ENCODE data around the gene RARS1.

The RARS1 gene

DNA sequence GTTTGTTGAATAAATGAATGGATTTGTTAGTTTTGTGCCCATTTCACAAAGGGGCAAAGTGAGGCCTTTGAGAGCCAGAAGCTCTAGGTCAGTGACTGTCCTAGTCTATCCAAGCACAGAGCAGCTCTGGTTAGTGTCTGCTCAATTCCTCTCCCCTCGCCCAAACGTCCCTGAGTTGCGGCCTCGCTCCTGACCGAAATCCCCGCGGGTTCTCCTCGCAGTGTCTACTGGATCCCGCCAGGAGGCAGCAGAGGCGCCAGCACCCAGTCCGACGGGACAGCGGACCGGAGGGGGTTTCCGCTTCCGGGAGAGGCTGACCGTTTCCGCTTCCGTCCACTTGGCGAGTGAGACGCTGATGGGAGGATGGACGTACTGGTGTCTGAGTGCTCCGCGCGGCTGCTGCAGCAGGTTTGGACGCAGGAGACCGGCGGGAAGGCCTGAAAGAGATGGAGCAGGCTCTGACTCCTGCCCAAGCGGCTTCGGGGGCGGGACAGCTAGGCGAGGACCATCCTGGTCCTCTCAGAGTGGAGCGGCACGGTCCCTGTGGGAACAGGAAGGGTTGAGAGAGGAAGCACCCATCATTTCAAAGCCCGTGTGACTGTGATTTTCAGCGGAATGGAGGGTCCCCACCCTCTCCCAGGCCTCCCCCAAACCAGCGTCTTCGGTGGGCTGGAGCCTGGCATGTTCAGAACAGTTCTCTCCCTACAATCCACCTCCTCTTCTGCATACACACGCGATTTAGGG is at the start of gene RARS1:
TSS of gene RARS1 (plus strand) at position 336 of the 744 bp plus-strand sequence. CDS start at position 364, 28 bp downstream.
- DNase-seq, result peak; percentile 90

DNA sequence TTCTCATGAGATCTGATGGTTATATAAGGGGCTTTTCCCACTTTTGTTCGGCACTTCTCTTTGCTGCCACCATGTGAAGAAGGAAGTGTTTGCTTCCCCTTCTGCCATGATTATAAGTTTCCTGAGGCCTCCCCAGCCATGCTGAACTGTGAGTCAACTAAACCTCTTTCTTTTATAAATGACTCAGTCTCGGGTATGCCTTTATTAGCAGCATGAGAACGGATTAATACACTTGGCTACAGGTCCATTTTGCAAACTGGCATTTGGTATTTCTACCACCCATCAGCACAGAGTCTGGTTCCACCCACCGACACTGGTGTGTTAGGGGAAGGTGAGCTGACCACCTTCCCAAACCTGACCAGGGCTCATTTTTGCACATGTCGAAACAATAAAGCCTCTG is 47.9 kb upstream of the RARS1 start:
- DNase-seq, result no peak

DNA sequence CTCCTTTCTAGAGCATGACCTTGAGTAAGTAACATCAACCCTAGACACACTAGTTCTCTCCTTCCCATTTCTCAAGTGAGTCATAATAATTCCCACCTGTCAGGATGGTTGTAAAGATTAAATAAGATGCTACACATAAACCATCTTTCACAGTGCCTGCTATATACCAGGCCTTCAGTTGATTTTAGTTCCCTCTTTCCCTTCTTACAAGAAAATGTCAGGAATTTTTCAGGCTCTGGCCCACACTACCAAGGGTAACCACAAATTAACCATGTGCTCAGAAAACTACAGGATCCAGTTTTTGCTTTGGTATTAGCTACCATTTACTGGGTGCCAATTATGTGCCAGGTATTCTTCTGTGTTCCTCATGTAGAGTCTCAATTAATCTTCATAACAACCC is 42.7 kb upstream of the RARS1 start:
- DNase-seq, result no peak

DNA sequence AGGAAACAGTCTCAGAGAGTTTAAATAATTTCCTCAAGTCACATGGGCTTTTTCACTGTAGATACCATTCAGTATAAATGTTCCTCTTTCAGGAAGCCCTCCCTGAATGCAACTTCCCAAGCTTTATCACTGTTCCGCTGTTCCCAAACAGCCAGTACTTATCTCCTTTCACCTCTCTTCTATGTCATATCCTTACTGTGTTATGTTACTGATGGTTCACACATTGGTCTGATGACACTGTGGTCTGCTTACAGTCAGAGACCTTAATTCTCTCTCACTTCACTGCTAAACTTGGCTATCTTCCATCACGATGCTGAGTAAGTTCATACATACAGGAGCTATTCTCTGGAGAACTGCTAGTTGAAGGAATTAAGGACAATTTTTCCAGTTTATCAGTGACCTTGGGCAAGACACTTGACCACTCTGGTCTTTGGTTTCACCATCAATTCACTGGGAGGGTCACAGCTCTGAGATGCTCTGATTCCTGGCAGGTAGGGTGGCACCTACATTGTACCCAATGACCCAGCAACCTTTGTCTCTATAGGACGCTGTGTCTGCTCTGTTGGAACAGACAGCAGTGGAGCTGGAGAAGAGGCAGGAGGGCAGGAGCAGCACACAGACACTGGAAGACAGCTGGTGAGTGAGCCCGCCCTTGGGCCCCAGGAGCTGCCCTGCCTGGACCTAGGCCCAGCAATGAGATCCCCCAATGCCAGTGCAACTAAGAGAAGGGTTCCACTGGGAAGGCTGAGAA is 42.1 kb upstream of the RARS1 start:
- no peak for DNase-seq

DNA sequence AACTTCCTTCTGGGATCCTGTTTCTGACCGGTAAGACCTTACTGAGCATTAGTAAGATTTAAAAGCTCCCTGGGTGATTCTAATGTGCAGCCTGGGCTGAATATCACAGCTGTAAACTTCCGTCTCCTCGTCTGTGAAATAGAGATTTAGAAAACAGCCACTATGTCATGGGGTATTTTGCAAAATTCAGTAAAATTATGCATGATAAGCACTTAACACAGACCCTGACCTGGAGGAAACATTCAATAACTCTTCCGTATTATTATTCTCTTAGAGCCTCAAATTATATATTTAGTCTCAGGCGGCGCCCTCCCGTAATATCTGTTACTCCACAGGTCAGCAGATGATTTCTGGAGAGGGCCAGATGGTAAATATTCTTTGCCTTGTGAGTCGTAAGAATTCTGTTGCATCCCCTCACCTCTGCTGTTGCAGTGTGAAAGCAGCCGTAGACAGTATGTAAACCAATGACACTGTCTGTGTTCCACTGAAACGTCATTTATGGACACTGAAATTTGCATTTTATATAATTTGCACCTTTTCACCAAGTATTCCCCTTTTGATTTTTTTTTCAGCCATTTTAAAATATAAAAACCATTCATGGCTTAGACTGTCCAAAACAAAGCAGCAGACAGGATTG is 39.2 kb upstream of the RARS1 start:
- no peak for DNase-seq

DNA sequence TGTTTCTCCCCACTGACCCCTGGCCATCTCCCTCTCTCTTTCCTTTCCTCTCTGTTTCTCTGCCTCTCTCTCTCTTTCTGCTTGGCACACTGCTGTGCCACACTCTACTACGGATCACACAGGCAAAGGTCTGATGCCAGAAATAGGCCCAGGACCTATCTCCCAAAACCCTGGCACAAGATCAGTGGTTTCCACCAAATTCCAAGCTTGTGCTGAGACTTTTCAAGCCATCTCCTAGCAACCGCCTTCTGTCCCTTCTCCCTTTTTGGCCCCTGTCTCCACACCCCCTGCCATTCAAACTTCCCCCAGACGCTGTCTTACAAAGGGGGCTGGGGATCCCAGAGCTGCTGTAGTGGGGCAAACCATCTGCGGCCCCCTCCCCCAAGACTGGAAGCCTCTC is 38.5 kb upstream of the RARS1 start:
- no peak for DNase-seq

DNA sequence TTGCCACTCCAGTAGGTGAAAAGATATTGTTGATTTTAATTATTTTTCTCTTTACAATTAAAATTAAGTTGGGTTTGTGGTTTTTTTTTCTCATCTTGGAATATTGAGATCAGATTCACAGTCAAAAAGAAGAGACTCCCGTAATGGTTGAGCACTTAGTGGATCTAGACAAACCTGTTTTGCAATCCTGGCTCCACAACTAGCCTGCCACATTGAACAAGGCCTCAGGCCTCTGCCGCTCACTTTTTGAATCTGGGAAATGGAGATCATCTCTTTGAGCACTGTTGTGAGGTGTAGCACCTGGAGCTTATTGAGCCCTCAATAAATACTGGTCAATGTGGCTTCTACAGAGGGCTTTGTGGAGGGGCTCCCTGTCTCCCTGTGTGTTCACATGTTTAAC is 37.1 kb upstream of the RARS1 start:
- DNase-seq, result no peak

DNA sequence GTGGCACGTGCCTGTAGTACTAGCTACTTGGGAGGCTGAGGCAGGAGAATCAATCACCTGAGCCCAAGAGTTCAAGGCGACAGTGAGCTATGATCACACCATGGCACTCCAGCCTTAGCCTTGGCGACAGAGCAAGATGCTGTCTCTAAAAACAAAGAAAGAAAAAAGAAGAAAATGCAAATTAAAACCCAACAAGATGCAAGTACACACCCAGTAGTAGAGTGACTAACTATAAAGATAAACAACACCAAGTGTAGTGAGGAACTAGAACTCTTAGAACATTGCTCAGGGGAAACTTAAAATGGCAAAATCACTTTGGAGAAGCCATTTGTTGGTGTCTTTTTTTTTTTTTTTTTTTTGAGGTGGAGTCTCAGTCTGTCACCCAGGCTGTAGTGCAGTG is 34.7 kb upstream of the RARS1 start:
- DNase-seq, result no peak

DNA sequence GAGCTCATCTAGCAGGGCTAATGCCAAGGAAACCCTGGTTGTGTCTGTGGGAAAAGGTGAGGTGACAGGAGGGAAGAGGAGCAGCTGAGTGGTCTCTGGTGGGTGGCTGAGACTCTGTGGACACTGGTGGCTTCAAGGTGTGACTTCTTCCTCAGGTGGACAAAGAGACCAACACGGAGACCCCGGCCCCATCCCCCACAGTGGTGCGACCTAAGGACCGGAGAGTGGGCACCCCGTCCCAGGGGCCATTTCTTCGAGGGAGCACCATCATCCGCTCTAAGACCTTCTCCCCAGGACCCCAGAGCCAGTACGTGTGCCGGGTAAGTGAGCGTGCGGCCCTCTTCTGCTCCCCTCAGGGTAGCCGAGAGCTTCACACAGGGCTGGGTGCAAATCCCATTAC is 31.1 kb upstream of the RARS1 start:
- DNase-seq, result no peak

DNA sequence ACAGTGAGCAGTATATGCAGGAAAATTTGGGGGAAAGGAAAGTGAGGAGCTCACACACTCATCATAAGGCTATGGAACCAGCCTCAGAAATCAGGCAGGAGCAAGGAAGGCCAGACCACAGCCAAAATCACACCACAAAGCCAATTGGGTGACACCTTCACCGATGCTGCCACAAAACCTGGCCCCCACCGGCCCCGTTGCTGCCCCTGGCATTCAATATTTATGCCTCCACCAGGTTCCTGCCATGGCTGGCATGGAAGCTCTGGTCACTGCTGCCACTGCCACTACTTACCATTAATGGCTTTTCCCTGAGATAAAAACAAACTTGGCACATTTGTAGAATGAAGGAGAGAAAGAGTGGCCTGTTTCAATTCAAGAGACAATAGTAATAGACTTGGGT is 28.7 kb upstream of the RARS1 start:
- no peak for DNase-seq

DNA sequence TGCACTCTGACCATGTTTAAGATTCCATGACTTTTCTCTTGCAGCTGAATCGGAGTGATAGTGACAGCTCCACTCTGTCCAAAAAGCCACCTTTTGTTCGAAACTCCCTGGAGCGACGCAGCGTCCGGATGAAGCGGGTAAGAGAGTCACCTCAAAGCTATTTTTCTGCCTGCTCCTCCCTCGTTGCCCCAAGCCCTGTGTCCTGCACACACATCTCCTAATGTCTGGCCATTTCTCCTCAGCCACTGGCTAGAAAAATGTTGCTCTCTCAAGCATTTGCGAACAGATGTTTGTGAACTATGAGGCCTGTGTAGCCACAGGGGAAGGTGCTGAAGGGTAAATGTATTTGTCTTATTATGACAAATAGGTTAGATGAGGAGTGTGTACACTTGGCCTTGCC is 25.7 kb upstream of the RARS1 start:
- no peak for DNase-seq

DNA sequence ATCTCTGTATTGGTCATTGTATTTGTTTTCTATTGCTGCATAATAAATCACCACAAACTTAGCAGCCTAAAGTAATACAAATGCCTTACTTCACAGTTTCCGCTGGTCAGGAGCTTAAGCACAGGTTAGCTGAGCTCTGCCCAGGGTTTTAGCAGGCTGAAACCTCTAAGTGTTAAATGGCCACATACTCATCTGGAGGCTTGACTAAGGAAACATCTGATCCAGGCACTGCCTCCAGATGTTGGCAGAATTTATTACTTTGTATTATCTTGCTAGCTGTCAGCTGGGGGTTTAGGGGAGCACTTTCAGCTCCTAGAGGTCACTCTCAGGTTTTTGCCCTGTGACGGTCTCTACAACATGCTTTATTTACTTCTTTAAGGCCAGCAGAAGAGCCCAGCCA is 23.2 kb upstream of the RARS1 start:
- no peak for DNase-seq

DNA sequence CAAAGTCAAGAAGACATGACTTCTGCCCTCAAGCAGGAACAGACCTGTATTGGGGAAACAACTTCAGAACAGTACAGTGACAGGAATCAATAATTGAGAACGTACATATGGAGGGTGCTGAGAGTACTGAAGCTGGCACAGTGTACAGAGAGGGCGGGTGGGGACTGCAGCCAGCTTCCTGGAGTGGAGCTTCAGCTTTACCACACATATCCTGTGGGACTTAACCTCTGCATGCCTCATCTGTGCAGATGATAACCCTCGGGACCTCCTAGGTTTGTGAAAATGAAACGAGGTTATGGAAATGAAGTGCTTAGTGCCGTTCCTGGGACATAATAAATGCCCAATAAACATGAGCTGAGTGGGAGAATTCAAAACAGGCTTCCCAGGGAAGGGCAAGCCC is 22.1 kb upstream of the RARS1 start:
- DNase-seq, result no peak

DNA sequence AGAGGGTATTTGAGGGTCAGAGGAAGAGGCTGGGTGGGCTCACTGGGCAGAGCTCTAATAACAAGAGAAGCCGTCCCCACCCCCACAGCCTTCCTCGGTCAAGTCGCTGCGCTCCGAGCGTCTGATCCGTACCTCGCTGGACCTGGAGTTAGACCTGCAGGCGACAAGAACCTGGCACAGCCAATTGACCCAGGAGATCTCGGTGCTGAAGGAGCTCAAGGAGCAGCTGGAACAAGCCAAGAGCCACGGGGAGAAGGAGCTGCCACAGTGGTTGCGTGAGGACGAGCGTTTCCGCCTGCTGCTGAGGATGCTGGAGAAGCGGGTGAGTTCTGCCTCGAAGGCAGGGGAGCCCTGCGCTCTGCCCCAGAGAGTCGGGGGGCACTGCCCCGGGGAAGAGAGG is 21.6 kb upstream of the RARS1 start:
- no peak for DNase-seq

DNA sequence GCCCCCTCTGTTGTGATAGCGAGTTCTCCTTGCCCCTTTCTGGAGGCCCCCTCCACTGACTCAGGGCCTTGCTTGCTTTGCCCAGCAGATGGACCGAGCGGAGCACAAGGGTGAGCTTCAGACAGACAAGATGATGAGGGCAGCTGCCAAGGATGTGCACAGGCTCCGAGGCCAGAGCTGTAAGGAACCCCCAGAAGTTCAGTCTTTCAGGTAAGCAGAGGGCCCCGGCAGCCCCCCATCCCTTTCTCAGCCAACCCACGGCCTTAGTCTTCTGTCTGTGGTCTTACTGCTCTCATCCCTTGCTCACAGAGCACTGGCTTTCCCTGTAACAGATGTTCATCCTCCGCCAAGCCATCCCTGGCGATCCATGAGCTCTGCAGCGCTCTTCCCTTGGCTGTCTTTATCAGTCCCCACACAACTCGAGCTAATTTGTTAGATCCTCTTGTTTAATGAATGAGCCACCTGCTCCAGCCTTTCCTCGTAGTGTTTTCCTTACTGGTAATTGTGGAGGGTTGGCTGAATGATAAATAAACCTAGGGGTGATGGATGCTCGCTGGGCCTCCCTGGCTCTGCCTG is 18.4 kb upstream of the RARS1 start:
- DNase-seq, result no peak

DNA sequence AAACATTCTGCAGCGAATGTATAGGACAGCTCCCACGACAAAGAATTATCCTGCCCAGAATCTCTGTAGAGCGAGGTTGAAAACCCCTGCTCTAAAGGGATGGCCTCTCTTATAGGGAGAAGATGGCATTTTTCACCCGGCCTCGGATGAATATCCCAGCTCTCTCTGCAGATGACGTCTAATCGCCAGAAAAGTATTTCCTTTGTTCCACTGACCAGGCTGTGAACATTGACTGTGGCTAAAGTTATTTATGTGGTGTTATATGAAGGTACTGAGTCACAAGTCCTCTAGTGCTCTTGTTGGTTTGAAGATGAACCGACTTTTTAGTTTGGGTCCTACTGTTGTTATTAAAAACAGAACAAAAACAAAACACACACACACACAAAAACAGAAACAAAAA is 17.4 kb upstream of the RARS1 start:
- DNase-seq, result no peak

DNA sequence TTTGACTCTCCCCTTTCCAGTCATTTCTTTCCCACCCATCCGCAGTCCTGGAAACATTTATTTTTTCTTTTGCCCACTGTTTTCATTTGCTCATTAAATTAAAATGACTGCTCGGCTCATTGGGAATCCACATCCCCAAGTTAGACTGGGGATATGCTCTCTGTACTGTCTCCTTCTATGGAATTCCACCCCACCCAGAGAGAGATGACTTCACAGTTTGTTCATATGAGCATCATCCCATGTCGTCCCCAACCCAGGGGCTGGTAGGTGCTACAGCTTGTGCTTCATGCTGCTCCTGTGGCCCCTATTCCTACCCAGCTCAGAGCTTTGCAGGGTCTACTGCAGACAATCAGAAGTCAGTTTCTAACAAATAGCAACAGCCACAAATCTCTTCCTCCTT is 16.5 kb upstream of the RARS1 start:
- no peak for DNase-seq

DNA sequence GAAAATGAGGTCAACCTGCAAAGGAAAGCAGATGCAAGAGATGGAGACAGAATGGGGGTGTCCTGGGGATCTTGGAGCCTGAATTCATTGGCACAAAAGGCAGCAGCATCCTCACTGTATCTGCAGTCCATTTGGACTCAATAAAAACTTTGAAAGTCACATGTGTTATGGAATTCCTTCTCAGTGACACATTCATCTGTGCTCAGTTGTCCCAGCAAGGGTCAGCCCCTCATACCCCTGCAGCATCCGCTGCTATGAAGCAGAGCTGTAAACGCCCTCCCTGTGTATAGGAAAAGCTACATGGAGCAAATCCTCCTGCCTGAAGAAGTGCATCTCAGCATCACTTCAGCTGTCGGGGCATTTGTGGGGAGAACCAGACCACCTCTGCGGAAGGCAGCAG is 14.5 kb upstream of the RARS1 start:
- no peak for DNase-seq

DNA sequence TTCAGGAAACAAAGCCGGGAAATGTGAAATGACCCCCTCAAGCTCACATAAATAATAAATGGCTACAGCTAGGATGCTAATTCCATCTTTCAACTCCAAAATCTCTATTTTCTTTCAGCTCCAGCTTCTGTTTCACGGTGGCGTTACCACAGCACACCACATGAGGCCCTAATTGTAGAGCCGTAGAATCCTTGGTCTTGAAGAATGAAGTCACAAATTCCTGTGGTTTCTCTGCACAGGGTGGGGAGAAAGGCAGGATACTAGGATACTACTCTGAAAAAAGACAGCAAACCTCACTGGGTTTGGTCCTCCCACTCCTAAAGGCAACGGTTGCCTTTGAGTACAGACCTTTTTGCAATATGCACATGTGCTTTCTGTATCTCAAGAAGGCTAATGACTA is 13.9 kb upstream of the RARS1 start:
- no peak for DNase-seq

DNA sequence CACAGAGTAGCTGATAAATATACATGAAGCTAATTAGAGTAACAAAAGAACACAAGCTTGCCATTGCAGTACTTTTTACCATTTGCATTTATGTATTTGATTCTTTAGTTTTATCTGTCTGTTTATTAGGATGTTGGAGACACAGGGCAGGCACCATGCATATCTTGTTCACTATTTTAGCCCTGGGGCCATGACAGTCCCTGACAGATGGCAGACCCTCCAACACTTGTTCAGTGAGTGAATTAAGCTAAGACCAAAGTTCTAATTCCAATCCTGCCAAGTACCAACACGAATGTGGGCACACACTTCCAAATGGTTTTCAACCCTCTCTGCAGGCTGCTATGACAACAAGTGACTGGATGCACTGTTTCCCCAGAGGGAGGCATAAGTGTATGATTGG is 12.0 kb upstream of the RARS1 start:
- no peak for DNase-seq

DNA sequence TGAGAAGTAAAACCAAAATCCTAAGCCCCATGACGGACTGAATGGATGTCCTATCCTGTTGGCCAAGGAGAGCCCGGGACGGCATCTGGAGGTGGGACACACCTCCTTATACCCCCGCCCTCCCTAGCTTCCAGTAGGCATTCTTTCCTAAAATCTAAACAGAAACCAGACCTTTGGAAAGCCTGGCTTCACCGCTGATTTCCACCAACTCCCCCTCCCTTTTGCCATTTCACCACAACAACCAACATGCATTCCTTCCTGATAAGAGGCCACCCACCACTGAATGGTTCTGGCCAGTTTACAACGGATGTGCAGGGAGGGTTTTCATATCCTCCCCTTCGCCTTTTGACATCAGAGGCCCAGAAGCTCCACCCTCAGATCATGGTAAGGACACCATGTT is 9.2 kb upstream of the RARS1 start:
- DNase-seq, result no peak

DNA sequence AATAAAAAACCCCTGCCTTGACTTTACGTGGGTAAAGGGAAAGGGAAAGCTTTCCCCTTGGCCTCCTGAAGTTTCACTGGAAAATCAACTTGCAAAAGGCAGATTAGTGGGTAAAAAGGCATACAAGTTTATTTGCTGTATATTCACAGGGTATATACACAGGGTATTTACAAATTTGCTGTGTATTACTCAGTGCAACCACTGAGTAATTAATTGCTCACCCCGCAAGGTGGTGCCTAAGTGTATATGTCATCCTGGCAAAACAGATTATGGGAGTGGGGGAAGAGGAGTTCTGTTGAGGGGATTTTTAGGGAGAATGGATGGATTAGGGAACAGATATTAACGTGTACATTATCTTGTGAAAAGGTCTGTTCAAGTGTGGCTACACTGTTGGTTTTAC is 7.1 kb upstream of the RARS1 start:
- DNase-seq, result no peak

DNA sequence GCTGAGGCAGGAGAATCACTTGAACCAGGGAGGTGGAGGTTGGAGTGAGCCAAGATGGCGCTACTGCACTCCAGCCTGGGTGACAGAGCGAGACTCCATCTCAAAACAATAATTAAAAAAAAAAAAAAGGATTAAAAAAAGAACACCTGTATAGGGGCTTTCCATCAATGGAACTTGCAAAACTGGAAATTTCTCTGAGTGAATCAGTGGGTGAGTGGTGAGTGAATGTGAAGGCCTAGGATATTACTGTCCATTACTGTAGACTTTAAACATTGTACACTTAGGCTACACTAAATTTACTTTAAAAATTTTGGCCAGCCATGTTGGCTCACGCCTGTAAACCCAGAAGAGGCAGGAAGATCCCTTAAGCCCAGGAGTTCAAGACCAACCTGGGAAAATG is 5.7 kb upstream of the RARS1 start:
- no peak for DNase-seq

DNA sequence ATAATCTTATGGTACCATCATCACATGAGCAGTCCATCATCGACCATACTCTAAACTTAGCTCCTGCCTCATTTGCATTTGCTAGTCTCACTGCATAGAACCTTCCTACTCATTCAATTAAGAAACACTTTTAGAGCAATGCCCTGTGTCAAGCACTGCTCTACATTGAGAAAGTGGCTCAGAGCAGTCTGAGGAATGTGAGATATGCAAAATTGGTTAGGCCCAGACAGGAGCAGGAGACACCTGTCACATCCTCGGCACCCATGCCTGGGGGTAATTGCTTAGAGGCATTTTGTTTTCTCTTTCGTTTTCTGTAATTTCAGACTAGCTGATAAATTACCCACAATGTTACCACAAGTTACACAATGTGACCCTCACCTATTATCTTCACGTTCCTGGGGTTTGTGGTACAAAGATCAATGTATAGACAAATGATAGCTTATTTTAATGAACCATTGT is 4.9 kb upstream of the RARS1 start:
- DNase-seq, result peak; percentile 28
